Measurements from ENCODE around the gene SPATA32. TPM values are rescaled to one million over a fixed set of nuclear protein-coding genes. Genes with fewer than 3 reads are reported as not detected.

Gene SPATA32
- total and polyA plus RNA-seq, 8 donors = 0.07 to 0.19 (median 0.13) TPM; not detected in 4

DNA sequence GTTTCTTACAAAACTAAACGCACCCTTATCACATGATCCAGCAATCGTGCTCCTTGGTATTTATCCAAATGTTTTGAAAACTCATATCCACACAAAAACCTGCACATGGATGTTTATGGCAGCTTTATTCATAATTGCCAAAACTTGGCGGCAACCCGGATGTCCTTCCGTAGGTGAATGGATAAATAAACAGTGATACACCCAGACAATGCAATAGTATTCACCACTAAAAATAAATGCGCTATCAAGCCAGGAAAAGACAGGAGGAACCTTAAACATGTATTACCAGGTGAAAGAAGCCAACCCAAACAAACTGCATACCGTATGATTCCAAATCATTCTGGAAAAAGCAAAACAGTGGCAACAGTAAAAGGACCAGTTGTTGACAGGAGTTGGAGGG, 10.0 kb downstream of the SPATA32 start:
- Histone ChIP-seq H3K36me3 (no peaks in the 10 kb centered on the region), H3K4me1 (peaks cover 0 to 4% (median 4%) of the 10 kb centered on the region in 3 donors), H3K27ac (no peak overlapping the region), H3K9me3 (no peaks in the 10 kb centered on the region), H3K27me3 (no peaks in the 10 kb centered on the region), H3K4me3 (no peak overlapping the region)
- intact Hi-C loops (cut with DNase I) = no loop called here
- no peak for TF ChIP-seq CTCF (IDR thresholded peaks at IDR 0.05)
- DNase-seq = no peak
- 43 to 61% methylated on average over 7 of the region's 7 CpGs for WGBS, 2 donors
- no peak for FAIRE-seq
- no peak for ATAC-seq

DNA sequence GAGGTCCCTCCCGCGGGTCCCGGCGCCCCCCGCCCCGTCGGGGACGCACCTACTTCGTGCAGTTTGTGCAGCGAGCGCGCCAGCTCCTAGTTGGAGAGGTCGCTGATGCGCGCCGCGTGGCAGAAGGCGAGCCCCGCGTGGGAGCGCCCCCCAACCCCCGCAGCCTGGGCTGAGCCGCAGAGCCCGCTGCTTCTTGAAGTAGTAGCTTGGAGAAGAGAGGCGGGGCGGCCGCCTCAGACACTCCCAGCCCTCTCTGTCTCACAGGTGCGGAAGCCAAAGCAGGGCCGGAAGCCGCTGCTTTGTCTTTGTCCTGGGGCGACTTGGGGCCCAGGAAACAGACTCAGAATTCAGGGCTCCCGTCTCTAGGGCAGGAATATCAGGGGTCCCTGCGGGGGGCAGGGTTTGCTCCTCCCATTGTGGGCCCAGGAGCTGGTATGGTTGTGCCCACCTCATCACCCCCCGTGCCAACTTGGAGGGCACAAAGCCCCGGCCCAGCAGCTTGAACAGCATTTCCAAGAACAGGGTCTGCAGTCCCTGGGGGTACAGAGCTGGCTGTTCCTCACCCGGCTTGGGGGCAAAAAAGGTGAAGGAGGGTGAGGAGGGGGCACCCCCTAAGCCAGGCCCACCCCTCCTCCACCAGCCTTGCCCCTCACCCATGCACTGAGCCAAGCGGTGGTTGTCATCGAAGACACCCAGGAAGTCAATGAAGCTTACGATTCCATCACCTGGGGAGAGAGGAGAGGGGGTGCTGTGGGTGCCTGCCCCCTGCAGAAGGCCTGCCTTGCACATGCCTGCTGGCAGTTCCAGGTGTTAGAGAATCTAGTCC, 13.5 kb downstream of the SPATA32 start:
- ATAC-seq = peak; percentile 56 to 72 (median 66)

DNA sequence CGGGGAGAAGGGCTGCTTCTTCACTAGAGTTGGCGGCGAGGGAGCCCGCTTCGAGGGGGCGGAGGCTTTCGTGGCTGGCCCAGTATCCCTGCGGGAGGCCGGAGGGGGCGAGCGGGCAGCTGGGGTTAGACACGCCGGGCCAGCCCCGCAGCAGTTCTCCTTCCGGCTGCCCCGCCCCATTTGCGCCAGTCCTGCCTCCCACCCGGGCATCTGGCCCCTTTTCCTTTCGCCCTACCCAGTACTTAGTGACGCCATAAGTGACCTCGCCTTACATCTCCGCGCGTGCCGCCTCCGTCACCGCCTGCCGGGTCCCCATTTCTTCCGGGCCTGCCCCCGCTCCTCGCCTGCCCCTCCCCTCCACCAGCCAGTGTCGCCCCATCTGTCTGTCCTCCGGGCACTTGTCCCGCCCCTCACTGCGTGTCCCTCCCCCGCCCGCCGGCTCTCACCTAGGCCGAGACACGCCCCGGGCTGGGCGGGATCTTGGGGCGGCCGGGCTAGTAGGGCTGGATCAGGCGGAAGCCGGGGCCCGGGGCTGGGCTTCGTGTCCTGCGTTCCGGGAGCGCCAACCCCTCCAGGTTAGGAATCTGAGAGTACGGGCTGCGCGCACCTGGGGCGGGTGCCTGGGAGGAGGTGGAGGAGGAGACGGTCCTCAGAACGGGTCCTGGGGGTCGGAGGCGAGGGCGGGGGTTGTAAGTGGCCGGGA, 14.3 kb downstream of the SPATA32 start:
- no peak for TF ChIP-seq CTCF (IDR thresholded peaks at IDR 0.05)
- Histone ChIP-seq H3K36me3 (no peaks in the 10 kb centered on the region), H3K27me3 (no peaks in the 10 kb centered on the region), H3K9me3 (no peaks in the 10 kb centered on the region), H3K27ac (peak overlapping the region; percentile 59 to 79 (median 69)), H3K4me3 (peak overlapping the region; percentile 59 to 94 (median 82)), H3K4me1 (peaks cover 0 to 10% (median 4%) of the 10 kb centered on the region in 3 donors)
- 0 to 1% methylated on average over 46 to 61 of the region's 61 CpGs for WGBS, 2 donors
- FAIRE-seq (no peak), ATAC-seq (peak; percentile 94 to 97 (median 94)), DNase-seq (peak; percentile 95 to 98 (median 96))
- intact Hi-C loops (cut with DNase I) = no loop called here

More for the DNA sequence above, 13.5 kb downstream of the SPATA32 start:
- Histone ChIP-seq H3K36me3 (no peaks in the 10 kb centered on the region), H3K27me3 (no peaks in the 10 kb centered on the region), H3K27ac (peak overlapping the region; percentile 59 to 79 (median 69)), H3K4me3 (peak overlapping the region; percentile 59 to 94 (median 82)), H3K4me1 (peaks cover 0 to 10% (median 4%) of the 10 kb centered on the region in 3 donors), H3K9me3 (no peaks in the 10 kb centered on the region)
- FAIRE-seq (no peak), DNase-seq (peak in 4 of 6 donors; percentile 54 to 84 (median 61))
- intact Hi-C loops (cut with DNase I) = no loop called here
- WGBS, 2 donors = 8 to 16% methylated on average over 26 to 39 of the region's 39 CpGs
- no peak for TF ChIP-seq CTCF (IDR thresholded peaks at IDR 0.05)

DNA sequence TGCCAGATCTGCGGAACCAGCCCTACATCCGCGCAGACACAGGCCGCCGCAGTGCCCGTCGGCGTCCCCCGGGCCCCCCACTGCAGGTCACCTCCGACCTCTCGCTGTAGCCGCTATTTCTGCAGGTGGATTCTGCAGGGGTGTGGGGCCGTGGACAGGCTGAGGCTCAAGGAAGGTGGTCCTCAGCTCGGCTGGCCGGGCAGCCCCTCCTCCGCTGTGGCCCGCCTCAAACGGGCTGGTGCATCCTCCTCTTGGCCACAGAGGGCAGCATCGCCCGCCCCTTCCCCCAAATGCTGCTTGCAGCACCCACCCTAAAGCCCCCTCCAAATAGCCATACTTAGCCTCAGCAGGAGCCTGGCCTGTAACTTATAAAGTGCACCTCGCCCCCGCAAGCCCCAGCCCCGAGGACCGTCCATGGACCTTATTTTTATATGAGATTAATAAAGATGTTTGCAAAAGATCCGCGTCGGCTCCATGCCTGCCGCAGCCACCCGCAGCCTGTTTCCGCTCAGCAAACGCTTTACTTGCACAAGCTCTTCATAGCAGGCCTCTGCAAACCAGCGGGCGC, 14.9 kb downstream of the SPATA32 start:
- DNase-seq (peak in 1 of 6 donors; percentile 79), FAIRE-seq (no peak), ATAC-seq (peak in 3 of 4 donors; percentile 8 to 13 (median 12))
- peak in 1 of 4 donors; percentile 25 for TF ChIP-seq CTCF (IDR thresholded peaks at IDR 0.05)
- Histone ChIP-seq H3K27ac (peak overlapping the region; percentile 59 to 79 (median 69)), H3K9me3 (no peaks in the 10 kb centered on the region), H3K36me3 (no peaks in the 10 kb centered on the region), H3K27me3 (no peaks in the 10 kb centered on the region), H3K4me1 (peaks cover 0 to 10% (median 4%) of the 10 kb centered on the region in 3 donors), H3K4me3 (peak overlapping the region; percentile 59 to 94 (median 82))
- 10 to 11% methylated on average over 33 of the region's 33 CpGs for WGBS, 2 donors
- intact Hi-C loops (cut with DNase I) = no loop called here

Data from pancreas (tissue), 10 donors.